ENCODE data around the gene C11orf98.

The C11orf98 gene

GRCh38 chr11:62648185-62648966, 16.6 kb downstream of the C11orf98 start:
- no peak overlapping the region for H3K9ac ChIP-seq (ENCODE audit: low read depth, low read length)
- no peak overlapping the region for H3K27ac ChIP-seq (ENCODE audit: low read length)
- H3K36me3 ChIP-seq (ENCODE audit: insufficient read depth, low read depth, low read length), result peaks cover 36% of the 10 kb centered on the region
- no peaks in the 10 kb centered on the region for H3K27me3 ChIP-seq (ENCODE audit: insufficient read depth, low read length)
- no peak overlapping the region for H3K4me3 ChIP-seq (ENCODE audit: low read length)
- peaks cover 2% of the 10 kb centered on the region; the same call in 1 of the 2 replicates for H3K4me1 ChIP-seq (ENCODE audit: insufficient read depth, low read length)
- H3K9me3 ChIP-seq (ENCODE audit: insufficient read depth, low read depth, low read length), result no peaks in the 10 kb centered on the region

GRCh38 chr11:62647609-62648005, 17.4 kb downstream of the C11orf98 start:
- no peaks in the 10 kb centered on the region for H3K27me3 ChIP-seq (ENCODE audit: insufficient read depth, low read length)
- H3K9ac ChIP-seq (ENCODE audit: low read depth, low read length), result no peak overlapping the region
- peaks cover 44% of the 10 kb centered on the region for H3K36me3 ChIP-seq (ENCODE audit: insufficient read depth, low read depth, low read length)
- H3K27ac ChIP-seq (ENCODE audit: low read length), result no peak overlapping the region
- H3K9me3 ChIP-seq (ENCODE audit: insufficient read depth, low read depth, low read length), result no peaks in the 10 kb centered on the region
- H3K4me3 ChIP-seq (ENCODE audit: low read length), result no peak overlapping the region
- H3K4me1 ChIP-seq (ENCODE audit: insufficient read depth, low read length), result peaks cover 2% of the 10 kb centered on the region; the same call in 1 of the 2 replicates

- Histone ChIP-seq H3K27ac (ENCODE audit: low read length) (no peak overlapping the region), H3K9ac (ENCODE audit: low read depth, low read length) (no peak overlapping the region), H3K27me3 (ENCODE audit: insufficient read depth, low read length) (no peaks in the 10 kb centered on the region), H3K4me3 (ENCODE audit: low read length) (peak overlapping the region; percentile 44; the same call in 1 of the 2 replicates), H3K9me3 (ENCODE audit: insufficient read depth, low read depth, low read length) (no peaks in the 10 kb centered on the region), H3K4me1 (ENCODE audit: insufficient read depth, low read length) (no peaks in the 10 kb centered on the region; the same call in 1 of the 2 replicates), H3K36me3 (ENCODE audit: insufficient read depth, low read depth, low read length) (peaks cover 46% of the 10 kb centered on the region)
Measured at GRCh38 chr11:62646825-62647608, 18.0 kb downstream of the C11orf98 start.

GRCh38 chr11:62645946-62646824, 18.8 kb downstream of the C11orf98 start, which contains the start of gene GANAB:
Gene GANAB (minus strand): TSS chr11:62646613. CDS start chr11:62646599, 14 bp downstream.
- no peaks in the 10 kb centered on the region; the same call in 1 of the 2 replicates for H3K4me1 ChIP-seq (ENCODE audit: insufficient read depth, low read length)

GRCh38 chr11:62645671-62645945, 19.4 kb downstream of the C11orf98 start:
- Histone ChIP-seq H3K4me1 (ENCODE audit: insufficient read depth, low read length) (no peaks in the 10 kb centered on the region; the same call in 1 of the 2 replicates), H3K9ac (ENCODE audit: low read depth, low read length) (peak overlapping the region; percentile 100), H3K9me3 (ENCODE audit: insufficient read depth, low read depth, low read length) (no peaks in the 10 kb centered on the region), H3K27me3 (ENCODE audit: insufficient read depth, low read length) (no peaks in the 10 kb centered on the region), H3K27ac (ENCODE audit: low read length) (peak overlapping the region; percentile 72), H3K4me3 (ENCODE audit: low read length) (peak overlapping the region; percentile 100), H3K36me3 (ENCODE audit: insufficient read depth, low read depth, low read length) (peaks cover 46% of the 10 kb centered on the region)

More at GRCh38 chr11:62645946-62646824, 18.8 kb downstream of the C11orf98 start, which contains the start of gene GANAB:
- H3K4me3 ChIP-seq (ENCODE audit: low read length), result peak within 1 kb of the TSS; percentile 100
- peaks cover 46% of the 10 kb centered on the region for H3K36me3 ChIP-seq (ENCODE audit: insufficient read depth, low read depth, low read length)
- no peaks in the 10 kb centered on the region for H3K27me3 ChIP-seq (ENCODE audit: insufficient read depth, low read length)
- H3K9me3 ChIP-seq (ENCODE audit: insufficient read depth, low read depth, low read length), result no peaks in the 10 kb centered on the region
- H3K27ac ChIP-seq (ENCODE audit: low read length), result peak within 1 kb of the TSS; percentile 72
- H3K9ac ChIP-seq (ENCODE audit: low read depth, low read length), result peak within 1 kb of the TSS; percentile 100

GRCh38 chr11:62644220-62644619, 20.8 kb downstream of the C11orf98 start:
- Histone ChIP-seq H3K4me1 (ENCODE audit: insufficient read depth, low read length) (no peaks in the 10 kb centered on the region; the same call in 1 of the 2 replicates), H3K9ac (ENCODE audit: low read depth, low read length) (no peak overlapping the region), H3K36me3 (ENCODE audit: insufficient read depth, low read depth, low read length) (peaks cover 45% of the 10 kb centered on the region), H3K27ac (ENCODE audit: low read length) (no peak overlapping the region), H3K4me3 (ENCODE audit: low read length) (no peak overlapping the region), H3K9me3 (ENCODE audit: insufficient read depth, low read depth, low read length) (no peaks in the 10 kb centered on the region), H3K27me3 (ENCODE audit: insufficient read depth, low read length) (no peaks in the 10 kb centered on the region)

- Histone ChIP-seq H3K4me3 (ENCODE audit: low read length) (no peak overlapping the region), H3K9me3 (ENCODE audit: insufficient read depth, low read depth, low read length) (no peaks in the 10 kb centered on the region), H3K36me3 (ENCODE audit: insufficient read depth, low read depth, low read length) (peaks cover 99% of the 10 kb centered on the region)
Measured at GRCh38 chr11:62632492-62632891, 32.5 kb downstream of the C11orf98 start.

GRCh38 chr11:62627713-62628112, 37.3 kb downstream of the C11orf98 start:
- Histone ChIP-seq H3K9ac (ENCODE audit: low read depth, low read length) (no peak overlapping the region), H3K4me3 (ENCODE audit: low read length) (no peak overlapping the region), H3K27me3 (ENCODE audit: insufficient read depth, low read length) (no peaks in the 10 kb centered on the region), H3K9me3 (ENCODE audit: insufficient read depth, low read depth, low read length) (no peaks in the 10 kb centered on the region), H3K27ac (ENCODE audit: low read length) (no peak overlapping the region), H3K4me1 (ENCODE audit: insufficient read depth, low read length) (no peaks in the 10 kb centered on the region), H3K36me3 (ENCODE audit: insufficient read depth, low read depth, low read length) (peaks cover 83% of the 10 kb centered on the region)

More at GRCh38 chr11:62632492-62632891, 32.5 kb downstream of the C11orf98 start:
- Histone ChIP-seq H3K9ac (ENCODE audit: low read depth, low read length) (no peak overlapping the region), H3K4me1 (ENCODE audit: insufficient read depth, low read length) (no peaks in the 10 kb centered on the region), H3K27me3 (ENCODE audit: insufficient read depth, low read length) (no peaks in the 10 kb centered on the region), H3K27ac (ENCODE audit: low read length) (no peak overlapping the region)

GRCh38 chr11:62622476-62623089, 42.4 kb downstream of the C11orf98 start:
- peak overlapping the region; percentile 71; the same call in 1 of the 2 replicates for H3K9ac ChIP-seq (ENCODE audit: low read depth, low read length)
- H3K4me1 ChIP-seq (ENCODE audit: insufficient read depth, low read length), result peaks cover 5% of the 10 kb centered on the region; the same call in 1 of the 2 replicates
- no peaks in the 10 kb centered on the region for H3K27me3 ChIP-seq (ENCODE audit: insufficient read depth, low read length)
- peaks cover 32% of the 10 kb centered on the region for H3K36me3 ChIP-seq (ENCODE audit: insufficient read depth, low read depth, low read length)
- H3K9me3 ChIP-seq (ENCODE audit: insufficient read depth, low read depth, low read length), result no peaks in the 10 kb centered on the region
- H3K27ac ChIP-seq (ENCODE audit: low read length), result no peak overlapping the region
- H3K4me3 ChIP-seq (ENCODE audit: low read length), result peak overlapping the region; percentile 59

- Histone ChIP-seq H3K4me1 (ENCODE audit: insufficient read depth, low read length) (peaks cover 5% of the 10 kb centered on the region; the same call in 1 of the 2 replicates), H3K27ac (ENCODE audit: low read length) (peak within 1 kb of the TSS; percentile 12), H3K4me3 (ENCODE audit: low read length) (peak within 1 kb of the TSS; percentile 95), H3K27me3 (ENCODE audit: insufficient read depth, low read length) (no peaks in the 10 kb centered on the region), H3K9me3 (ENCODE audit: insufficient read depth, low read depth, low read length) (no peaks in the 10 kb centered on the region), H3K9ac (ENCODE audit: low read depth, low read length) (peak within 1 kb of the TSS; percentile 92), H3K36me3 (ENCODE audit: insufficient read depth, low read depth, low read length) (peaks cover 24% of the 10 kb centered on the region)
Measured at GRCh38 chr11:62621567-62622470, 43.2 kb downstream of the C11orf98 start, which contains the start of gene B3GAT3. Gene B3GAT3 (minus strand): TSS chr11:62621986. CDS start chr11:62621947, 39 bp downstream.
